ENCODE measurements around the gene RALY. TPM values are rescaled to one million over a fixed set of nuclear protein-coding genes. Genes with fewer than 3 reads are reported as not detected.

The RALY gene
- total and polyA plus RNA-seq, 2 donors (not counting 3 experiments of a cell fraction or from before 2014, with no cell fraction given), result 142 to 146 TPM

DNA sequence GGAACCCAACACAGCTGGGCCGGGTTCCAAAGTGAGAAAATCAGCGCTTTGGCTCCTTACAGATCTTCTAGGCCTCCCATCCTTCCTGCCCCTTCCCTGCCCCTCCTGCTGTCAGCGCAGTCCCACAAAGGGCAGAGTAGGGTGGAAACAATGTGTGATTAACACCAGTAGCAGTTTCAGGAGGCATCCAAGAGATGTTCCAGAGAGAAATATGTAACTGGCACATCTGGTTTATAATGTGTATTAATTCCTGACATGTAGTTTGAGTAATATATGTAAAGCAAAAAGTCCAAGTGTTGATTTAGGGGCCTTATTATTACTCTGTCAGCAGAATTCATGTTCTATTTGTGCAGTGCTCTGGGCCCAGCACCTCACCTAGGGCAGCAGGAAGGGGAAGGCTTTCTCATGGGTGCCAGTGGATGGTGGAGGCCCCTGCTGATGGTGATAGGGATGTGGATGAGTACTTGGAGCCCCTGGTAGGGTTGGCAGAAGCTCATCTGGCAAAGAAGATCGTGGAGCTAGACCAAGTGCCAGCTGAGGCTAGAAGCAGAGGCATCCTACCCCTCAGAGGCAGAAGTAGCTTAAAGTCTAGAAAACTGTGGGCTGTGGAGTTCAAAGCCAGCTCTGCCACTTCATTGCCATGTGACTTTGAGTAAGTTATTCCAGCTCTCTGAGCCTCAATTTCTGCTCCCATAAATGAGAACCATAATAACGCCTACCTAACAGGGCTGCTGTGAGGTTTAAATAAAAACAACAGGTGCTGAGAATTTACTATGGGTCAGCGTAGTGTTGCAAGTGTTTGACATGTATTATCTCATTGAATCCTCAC is 22.4 kb upstream of the RALY start:
- no peak overlapping the region for H3K27ac ChIP-seq (ENCODE audit: insufficient read depth, low read depth, low read length)
- no peaks in the 10 kb centered on the region for H3K4me1 ChIP-seq (ENCODE audit: control insufficient read depth, extremely low read depth, insufficient read depth, low read length)
- H3K36me3 ChIP-seq (ENCODE audit: control insufficient read depth in 2 of 2, extremely low read depth in 1 of 2, insufficient read depth in 2 of 2, low read length in 2 of 2), result no peaks in the 10 kb centered on the region
- no peak overlapping the region for H3K9ac ChIP-seq (replicated peaks; ENCODE audit: extremely low read depth, insufficient read depth, low read length)
- H2AFZ ChIP-seq (ENCODE audit: low read depth, low read length), result no peak overlapping the region
- DNase-seq (ENCODE audit: low read depth, low spot score), result no peak
- no peaks in the 10 kb centered on the region for H3K9me1 ChIP-seq (replicated peaks; ENCODE audit: control insufficient read depth, extremely low read depth, insufficient read depth, low read length)
- H3K4me3 ChIP-seq (replicated peaks in 1 of 3; ENCODE audit: insufficient read depth in 1 of 3, low read depth in 1 of 3, low read length in 3 of 3), result no peak overlapping the region
- intact Hi-C loops (cut with micrococcal nuclease) (no loop called here), dilution Hi-C loops (cut with MboI; ENCODE audit: extremely low pct_ligation_motif_present, low sequenced_read_pairs) (no loop called here)
- no peaks in the 10 kb centered on the region for H4K20me1 ChIP-seq (replicated peaks; ENCODE audit: control insufficient read depth, extremely low read depth, insufficient read depth, low read length)
- BruUV-seq (replicated peaks), result no TSS peak
- no peaks in the 10 kb centered on the region for H3K27me3 ChIP-seq (ENCODE audit: control insufficient read depth in 2 of 2, insufficient read depth in 2 of 2, low read length in 2 of 2)
- no peaks in the 10 kb centered on the region for H3K9me3 ChIP-seq (replicated peaks; ENCODE audit: control insufficient read depth, insufficient read depth, low read length)
- FAIRE-seq, result no peak
- ChIA-PET POLR2A (no interaction called here), CTCF (interaction anchor here (0.6 to 1.7 kb wide), 2 partner anchors 10 to 14 kb away, joined by 3 to 5 read pairs; no protein-coding TSS in a partner anchor)
- TF ChIP-seq CTCF (IDR thresholded peaks at IDR 0.05; ENCODE audit: extremely low read depth in 1 of 2, insufficient read depth in 1 of 2, low read depth in 1 of 2, low read length in 2 of 2) (no peak), POLR2AphosphoS5 (IDR thresholded peaks at IDR 0.05; ENCODE audit: insufficient read depth, low read depth, low read length) (no peak), FOS (IDR thresholded peaks at IDR 0.05; ENCODE audit: borderline replicate concordance, insufficient read depth, low read length) (no peak), EZH2 (IDR thresholded peaks at IDR 0.05; ENCODE audit: borderline replicate concordance, low read depth, low read length, severe bottlenecking) (no peak), JUN (IDR thresholded peaks at IDR 0.05; ENCODE audit: borderline replicate concordance, insufficient read depth, insufficient read length, low read depth) (no peak), MYC (IDR thresholded peaks at IDR 0.05; ENCODE audit: low read depth, low read length) (no peak), POLR2A (IDR thresholded peaks at IDR 0.05; ENCODE audit: low read depth, low read length) (no peak), GATA2 (IDR thresholded peaks at IDR 0.05; ENCODE audit: insufficient read depth, insufficient read length, low read depth, low read length) (no peak)
- TF ChIP-seq, protein P1, sequence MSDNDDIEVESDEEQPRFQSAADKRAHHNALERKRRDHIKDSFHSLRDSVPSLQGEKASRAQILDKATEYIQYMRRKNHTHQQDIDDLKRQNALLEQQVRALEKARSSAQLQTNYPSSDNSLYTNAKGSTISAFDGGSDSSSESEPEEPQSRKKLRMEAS (IDR thresholded peaks at IDR 0.05; ENCODE audit: insufficient read depth, insufficient read length), result no peak
- H3K4me2 ChIP-seq (ENCODE audit: insufficient read depth, low read length), result no peak overlapping the region
- no peaks in the 10 kb centered on the region for H3K79me2 ChIP-seq (ENCODE audit: control insufficient read depth, insufficient read depth, low read length)

Data from endothelial cell of umbilical vein (primary cell).